HepG2 (cell line): ENCODE measurements around the gene SYT14.

ENCODE experiments used
- MAFK ChIP-seq, 2 experiments: IDR thresholded peaks in 1 of 2; conservative IDR thresholded peaks in 1 of 2; 2 replicates each; pipeline ENCODE4 v1.6.1; 2011; ENCODE audit warnings: improper control_type of control experiment in 2 of 2, low read length in 2 of 2
- MZF1 ChIP-seq: sonication (generic); formaldehyde crosslinking; IDR thresholded peaks from 2 replicates; pipeline ENCODE4 v1.8.1; 2023; ENCODE audit warnings: mild to moderate bottlenecking, missing genetic modification reagents, borderline replicate concordance
- NFRKB ChIP-seq: fragments of 450-650 bp; IDR thresholded peaks from 2 replicates; pipeline ENCODE4 v1.6.1; 2017
- TOE1 ChIP-seq: sonication (generic); formaldehyde crosslinking; IDR thresholded peaks from 2 replicates; pipeline ENCODE4 v1.4.0; 2020; ENCODE audit warnings: mild to moderate bottlenecking, missing genetic modification reagents
- ZNF3 ChIP-seq: IDR thresholded peaks from 2 replicates; pipeline ENCODE4 v1.7.0; 2017; ENCODE audit warnings: inconsistent platforms
- ZNF766 ChIP-seq: sonication (generic); formaldehyde crosslinking; IDR thresholded peaks from 2 replicates; pipeline ENCODE4 v1.5.0; 2020; ENCODE audit warnings: missing genetic modification reagents, borderline replicate concordance
- TF ChIP-seq, protein P1 (sequence below): IDR thresholded peaks from 2 replicates; pipeline ENCODE4 v1.6.1; 2016
- TF ChIP-seq, protein P2 (sequence below): sonication (generic); formaldehyde crosslinking; IDR thresholded peaks from 2 replicates; pipeline ENCODE4 v1.5.0; 2020; ENCODE audit warnings: mild to moderate bottlenecking, missing genetic modification reagents, moderate library complexity
- TF ChIP-seq, protein P3 (sequence below): sonication (generic); formaldehyde crosslinking; IDR thresholded peaks from 2 replicates; pipeline ENCODE4 v1.4.0; 2020; ENCODE audit warnings: mild to moderate bottlenecking, low read depth, missing genetic modification reagents

DNA sequence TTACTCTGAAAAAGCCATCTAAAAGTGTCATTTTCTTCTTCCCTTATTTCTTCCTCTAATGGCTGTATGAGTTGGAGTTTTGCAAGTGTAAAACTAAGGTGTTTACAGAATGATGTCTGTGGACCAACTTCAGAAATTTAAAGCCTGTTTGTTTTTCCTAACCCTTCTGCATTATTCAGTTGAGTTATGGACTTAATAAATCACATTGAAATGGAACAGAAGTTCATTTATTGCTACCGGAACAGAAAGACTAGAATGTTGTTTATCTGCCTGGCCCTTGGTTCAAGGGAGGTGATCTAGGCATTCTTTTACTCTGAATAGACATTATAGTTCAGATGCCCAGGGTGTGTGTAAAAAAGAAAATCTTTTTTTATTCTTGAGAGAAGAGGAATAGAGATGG lies 24.8 kb downstream of the SYT14 start:
- TF ChIP-seq MZF1 (CRISPR knock-in tag) (no peak), ZNF3 (CRISPR knock-in tag) (no peak), TOE1 (CRISPR knock-in tag) (no peak), ZNF766 (CRISPR knock-in tag) (no peak), NFRKB (no peak), MAFK (conservative IDR thresholded peaks at IDR 0.05 in 1 of 2, IDR thresholded peaks at IDR 0.05 in 1 of 2; ENCODE audit: low read length in 2 of 2) (no peak)
- TF ChIP-seq, protein P1, sequence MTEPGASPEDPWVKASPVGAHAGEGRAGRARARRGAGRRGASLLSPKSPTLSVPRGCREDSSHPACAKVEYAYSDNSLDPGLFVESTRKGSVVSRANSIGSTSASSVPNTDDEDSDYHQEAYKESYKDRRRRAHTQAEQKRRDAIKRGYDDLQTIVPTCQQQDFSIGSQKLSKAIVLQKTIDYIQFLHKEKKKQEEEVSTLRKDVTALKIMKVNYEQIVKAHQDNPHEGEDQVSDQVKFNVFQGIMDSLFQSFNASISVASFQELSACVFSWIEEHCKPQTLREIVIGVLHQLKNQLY (CRISPR knock-in tag), result no peak
- TF ChIP-seq, protein P2, sequence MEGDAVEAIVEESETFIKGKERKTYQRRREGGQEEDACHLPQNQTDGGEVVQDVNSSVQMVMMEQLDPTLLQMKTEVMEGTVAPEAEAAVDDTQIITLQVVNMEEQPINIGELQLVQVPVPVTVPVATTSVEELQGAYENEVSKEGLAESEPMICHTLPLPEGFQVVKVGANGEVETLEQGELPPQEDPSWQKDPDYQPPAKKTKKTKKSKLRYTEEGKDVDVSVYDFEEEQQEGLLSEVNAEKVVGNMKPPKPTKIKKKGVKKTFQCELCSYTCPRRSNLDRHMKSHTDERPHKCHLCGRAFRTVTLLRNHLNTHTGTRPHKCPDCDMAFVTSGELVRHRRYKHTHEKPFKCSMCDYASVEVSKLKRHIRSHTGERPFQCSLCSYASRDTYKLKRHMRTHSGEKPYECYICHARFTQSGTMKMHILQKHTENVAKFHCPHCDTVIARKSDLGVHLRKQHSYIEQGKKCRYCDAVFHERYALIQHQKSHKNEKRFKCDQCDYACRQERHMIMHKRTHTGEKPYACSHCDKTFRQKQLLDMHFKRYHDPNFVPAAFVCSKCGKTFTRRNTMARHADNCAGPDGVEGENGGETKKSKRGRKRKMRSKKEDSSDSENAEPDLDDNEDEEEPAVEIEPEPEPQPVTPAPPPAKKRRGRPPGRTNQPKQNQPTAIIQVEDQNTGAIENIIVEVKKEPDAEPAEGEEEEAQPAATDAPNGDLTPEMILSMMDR (CRISPR knock-in tag), result no peak
- TF ChIP-seq, protein P3, sequence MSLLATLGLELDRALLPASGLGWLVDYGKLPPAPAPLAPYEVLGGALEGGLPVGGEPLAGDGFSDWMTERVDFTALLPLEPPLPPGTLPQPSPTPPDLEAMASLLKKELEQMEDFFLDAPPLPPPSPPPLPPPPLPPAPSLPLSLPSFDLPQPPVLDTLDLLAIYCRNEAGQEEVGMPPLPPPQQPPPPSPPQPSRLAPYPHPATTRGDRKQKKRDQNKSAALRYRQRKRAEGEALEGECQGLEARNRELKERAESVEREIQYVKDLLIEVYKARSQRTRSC (CRISPR knock-in tag), result no peak
